ENCODE data around the gene EXOC3.
"Not testable (repeated sequence)": the region's sequence is repeated elsewhere in the genome, so short reads cannot be mapped to it uniquely, and the experiment has no call there.

DNA sequence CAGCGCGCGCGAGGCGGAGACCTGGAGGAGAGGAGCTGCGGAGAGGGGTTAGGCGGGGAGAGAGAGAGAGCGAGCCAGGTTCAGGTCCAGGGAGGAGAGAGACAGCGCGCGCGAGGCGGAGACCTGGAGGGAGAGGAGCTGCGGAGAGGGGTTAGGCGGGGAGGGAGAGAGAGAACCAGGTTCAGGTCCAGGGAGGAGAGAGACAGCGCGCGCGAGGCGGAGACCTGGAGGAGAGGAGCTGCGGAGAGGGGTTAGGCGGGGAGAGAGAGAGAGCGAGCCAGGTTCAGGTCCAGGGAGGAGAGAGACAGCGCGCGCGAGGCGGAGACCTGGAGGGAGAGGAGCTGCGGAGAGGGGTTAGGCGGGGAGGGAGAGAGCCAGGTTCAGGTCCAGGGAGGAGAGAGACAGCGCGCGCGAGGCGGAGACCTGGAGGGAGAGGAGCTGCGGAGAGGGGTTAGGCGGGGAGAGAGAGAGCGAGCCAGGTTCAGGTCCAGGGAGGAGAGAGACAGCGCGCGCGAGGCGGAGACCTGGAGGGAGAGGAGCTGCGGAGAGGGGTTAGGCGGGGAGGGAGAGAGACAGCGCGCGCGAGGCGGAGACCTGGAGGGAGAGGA lies 31.4 kb downstream of the EXOC3 start:
- TF ChIP-seq, protein P1, sequence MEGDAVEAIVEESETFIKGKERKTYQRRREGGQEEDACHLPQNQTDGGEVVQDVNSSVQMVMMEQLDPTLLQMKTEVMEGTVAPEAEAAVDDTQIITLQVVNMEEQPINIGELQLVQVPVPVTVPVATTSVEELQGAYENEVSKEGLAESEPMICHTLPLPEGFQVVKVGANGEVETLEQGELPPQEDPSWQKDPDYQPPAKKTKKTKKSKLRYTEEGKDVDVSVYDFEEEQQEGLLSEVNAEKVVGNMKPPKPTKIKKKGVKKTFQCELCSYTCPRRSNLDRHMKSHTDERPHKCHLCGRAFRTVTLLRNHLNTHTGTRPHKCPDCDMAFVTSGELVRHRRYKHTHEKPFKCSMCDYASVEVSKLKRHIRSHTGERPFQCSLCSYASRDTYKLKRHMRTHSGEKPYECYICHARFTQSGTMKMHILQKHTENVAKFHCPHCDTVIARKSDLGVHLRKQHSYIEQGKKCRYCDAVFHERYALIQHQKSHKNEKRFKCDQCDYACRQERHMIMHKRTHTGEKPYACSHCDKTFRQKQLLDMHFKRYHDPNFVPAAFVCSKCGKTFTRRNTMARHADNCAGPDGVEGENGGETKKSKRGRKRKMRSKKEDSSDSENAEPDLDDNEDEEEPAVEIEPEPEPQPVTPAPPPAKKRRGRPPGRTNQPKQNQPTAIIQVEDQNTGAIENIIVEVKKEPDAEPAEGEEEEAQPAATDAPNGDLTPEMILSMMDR (IDR thresholded peaks at IDR 0.05): not testable (repeated sequence)
- not testable (repeated sequence) for TF ChIP-seq POLR2AphosphoS5 (IDR thresholded peaks at IDR 0.05; ENCODE audit: low read depth, low read length); SIN3A (IDR thresholded peaks at IDR 0.05; ENCODE audit: borderline replicate concordance, insufficient read depth, low read depth, low read length)
- TF ChIP-seq, protein P2, sequence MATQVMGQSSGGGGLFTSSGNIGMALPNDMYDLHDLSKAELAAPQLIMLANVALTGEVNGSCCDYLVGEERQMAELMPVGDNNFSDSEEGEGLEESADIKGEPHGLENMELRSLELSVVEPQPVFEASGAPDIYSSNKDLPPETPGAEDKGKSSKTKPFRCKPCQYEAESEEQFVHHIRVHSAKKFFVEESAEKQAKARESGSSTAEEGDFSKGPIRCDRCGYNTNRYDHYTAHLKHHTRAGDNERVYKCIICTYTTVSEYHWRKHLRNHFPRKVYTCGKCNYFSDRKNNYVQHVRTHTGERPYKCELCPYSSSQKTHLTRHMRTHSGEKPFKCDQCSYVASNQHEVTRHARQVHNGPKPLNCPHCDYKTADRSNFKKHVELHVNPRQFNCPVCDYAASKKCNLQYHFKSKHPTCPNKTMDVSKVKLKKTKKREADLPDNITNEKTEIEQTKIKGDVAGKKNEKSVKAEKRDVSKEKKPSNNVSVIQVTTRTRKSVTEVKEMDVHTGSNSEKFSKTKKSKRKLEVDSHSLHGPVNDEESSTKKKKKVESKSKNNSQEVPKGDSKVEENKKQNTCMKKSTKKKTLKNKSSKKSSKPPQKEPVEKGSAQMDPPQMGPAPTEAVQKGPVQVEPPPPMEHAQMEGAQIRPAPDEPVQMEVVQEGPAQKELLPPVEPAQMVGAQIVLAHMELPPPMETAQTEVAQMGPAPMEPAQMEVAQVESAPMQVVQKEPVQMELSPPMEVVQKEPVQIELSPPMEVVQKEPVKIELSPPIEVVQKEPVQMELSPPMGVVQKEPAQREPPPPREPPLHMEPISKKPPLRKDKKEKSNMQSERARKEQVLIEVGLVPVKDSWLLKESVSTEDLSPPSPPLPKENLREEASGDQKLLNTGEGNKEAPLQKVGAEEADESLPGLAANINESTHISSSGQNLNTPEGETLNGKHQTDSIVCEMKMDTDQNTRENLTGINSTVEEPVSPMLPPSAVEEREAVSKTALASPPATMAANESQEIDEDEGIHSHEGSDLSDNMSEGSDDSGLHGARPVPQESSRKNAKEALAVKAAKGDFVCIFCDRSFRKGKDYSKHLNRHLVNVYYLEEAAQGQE (IDR thresholded peaks at IDR 0.05; ENCODE audit: insufficient read depth in 1 of 2, low read depth in 2 of 2, low read length in 1 of 2): not testable (repeated sequence)
